ENCODE results near the gene PIGS. TPM values are rescaled to one million over a fixed set of nuclear protein-coding genes. Genes with fewer than 3 reads are reported as not detected.
A peak's percentile ranks its signal among the peaks of the same experiment; 100 is the strongest.

Gene PIGS
- total and polyA plus RNA-seq, 2 donors (not counting 3 experiments of a cell fraction or from before 2014, with no cell fraction given): 71.3 to 110 TPM

- dilution Hi-C loops (cut with MboI; ENCODE audit: extremely low pct_ligation_motif_present, low sequenced_read_pairs): no loop called here
- Histone ChIP-seq H3K27ac (ENCODE audit: insufficient read depth, low read depth, low read length) (no peak overlapping the region), H3K4me1 (ENCODE audit: control insufficient read depth, extremely low read depth, insufficient read depth, low read length) (peaks cover 2% of the 10 kb centered on the region), H3K4me2 (ENCODE audit: insufficient read depth, low read length) (no peak overlapping the region), H3K27me3 (ENCODE audit: control insufficient read depth in 2 of 2, insufficient read depth in 2 of 2, low read length in 2 of 2) (no peaks in the 10 kb centered on the region), H3K4me3 (replicated peaks in 1 of 3; ENCODE audit: insufficient read depth in 1 of 3, low read depth in 1 of 3, low read length in 3 of 3) (no peak overlapping the region), H3K9me1 (replicated peaks; ENCODE audit: control insufficient read depth, extremely low read depth, insufficient read depth, low read length) (no peaks in the 10 kb centered on the region), H4K20me1 (replicated peaks; ENCODE audit: control insufficient read depth, extremely low read depth, insufficient read depth, low read length) (no peaks in the 10 kb centered on the region), H3K36me3 (ENCODE audit: control insufficient read depth in 2 of 2, extremely low read depth in 1 of 2, insufficient read depth in 2 of 2, low read length in 2 of 2) (peaks cover 7 to 17% of the 10 kb centered on the region in 2 experiments), H3K79me2 (ENCODE audit: control insufficient read depth, insufficient read depth, low read length) (no peaks in the 10 kb centered on the region), H2AFZ (ENCODE audit: low read depth, low read length) (no peak overlapping the region), H3K9me3 (replicated peaks; ENCODE audit: control insufficient read depth, insufficient read depth, low read length) (no peaks in the 10 kb centered on the region), H3K9ac (replicated peaks; ENCODE audit: extremely low read depth, insufficient read depth, low read length) (no peak overlapping the region)
- intact Hi-C loops (cut with micrococcal nuclease): no loop called here
- no peak for TF ChIP-seq FOS (IDR thresholded peaks at IDR 0.05; ENCODE audit: borderline replicate concordance, insufficient read depth, low read length)
- no peak for DNase-seq (ENCODE audit: low read depth, low spot score)
- no peak for FAIRE-seq
- ChIA-PET CTCF (interaction anchor here (1.6 kb wide), 1 partner anchor 15 kb away, joined by 4 read pairs; no protein-coding TSS in a partner anchor), POLR2A (no interaction called here)
- BruUV-seq (replicated peaks): TSS peak; percentile 57
These were observed 7.2 kb upstream of the PIGS start for GRCh38 chr17:28578246-28579195.

- dilution Hi-C loops (cut with MboI; ENCODE audit: extremely low pct_ligation_motif_present, low sequenced_read_pairs) (no loop called here), intact Hi-C loops (cut with micrococcal nuclease) (loop anchor here (2.0 kb wide), 1 partner anchor 21 kb away; the partner anchor contains the start of gene SPAG5)
- Histone ChIP-seq H3K9me1 (replicated peaks; ENCODE audit: control insufficient read depth, extremely low read depth, insufficient read depth, low read length) (no peaks in the 10 kb centered on the region), H4K20me1 (replicated peaks; ENCODE audit: control insufficient read depth, extremely low read depth, insufficient read depth, low read length) (no peaks in the 10 kb centered on the region), H3K27ac (ENCODE audit: insufficient read depth, low read depth, low read length) (no peak overlapping the region), H3K79me2 (ENCODE audit: control insufficient read depth, insufficient read depth, low read length) (no peaks in the 10 kb centered on the region), H2AFZ (ENCODE audit: low read depth, low read length) (no peak overlapping the region), H3K27me3 (ENCODE audit: control insufficient read depth in 2 of 2, insufficient read depth in 2 of 2, low read length in 2 of 2) (no peaks in the 10 kb centered on the region), H3K4me3 (replicated peaks in 1 of 3; ENCODE audit: insufficient read depth in 1 of 3, low read depth in 1 of 3, low read length in 3 of 3) (no peak overlapping the region), H3K9me3 (replicated peaks; ENCODE audit: control insufficient read depth, insufficient read depth, low read length) (no peaks in the 10 kb centered on the region), H3K9ac (replicated peaks; ENCODE audit: extremely low read depth, insufficient read depth, low read length) (no peak overlapping the region), H3K4me2 (ENCODE audit: insufficient read depth, low read length) (no peak overlapping the region), H3K4me1 (ENCODE audit: control insufficient read depth, extremely low read depth, insufficient read depth, low read length) (peaks cover 2% of the 10 kb centered on the region), H3K36me3 (ENCODE audit: control insufficient read depth in 2 of 2, extremely low read depth in 1 of 2, insufficient read depth in 2 of 2, low read length in 2 of 2) (peaks cover 5 to 9% of the 10 kb centered on the region in 2 experiments)
- TF ChIP-seq CTCF (IDR thresholded peaks at IDR 0.05; ENCODE audit: extremely low read depth in 1 of 2, insufficient read depth in 1 of 2, low read depth in 1 of 2, low read length in 2 of 2) (no peak), MYC (IDR thresholded peaks at IDR 0.05; ENCODE audit: low read depth, low read length) (no peak)
- DNase-seq (ENCODE audit: low read depth, low spot score): no peak
- CTCF ChIA-PET: no interaction called here
- FAIRE-seq: no peak
- no TSS peak for BruUV-seq (replicated peaks)
- POLR2A ChIA-PET: no interaction called here
These were observed 6.1 kb upstream of the PIGS start for GRCh38 chr17:28577466-28577824.

Measured in endothelial cell of umbilical vein (primary cell).